MCF 10A (cell line): ENCODE measurements around the gene KCTD16. TPM values are rescaled to one million over a fixed set of nuclear protein-coding genes. Genes with fewer than 3 reads are reported as not detected.

ENCODE experiments used
- BruUV-seq: library from RNA; stranded (reverse); fragments of 400-500 nt; replicated peaks from 2 replicates; lab custom pipeline; 2021; lab: Mats Ljungman, UMichigan
- CTCF ChIA-PET: fragments of 300-600 bp; sonication (Branson Sonifier 250); formaldehyde crosslinking; extraction: SDS; loops from one replicate; lab custom pipeline; 2021; ENCODE audit warnings: antibody characterized with exemption, inconsistent platforms; lab: Yijun Ruan, JAX
- POLR2A ChIA-PET: fragments of 300-600, 350-650 bp; sonication (Branson Sonifier 250); formaldehyde crosslinking; extraction: SDS; loops from one replicate; lab custom pipeline; 2020; ENCODE audit warnings: antibody characterized with exemption, inconsistent platforms; lab: Yijun Ruan, JAX
- DNase-seq: peaks from one replicate; pipeline ENCODE4 v3.0.0-alpha.2; 2018; ENCODE audit not compliant: unreplicated experiment
- H3K27ac Mint-ChIP-seq: one replicate; pipeline ENCODE4 v1.8.0; 2022; ENCODE audit warnings: mild to moderate bottlenecking, low read depth, mixed read lengths; ENCODE audit not compliant: unreplicated experiment
- H3K27me3 Mint-ChIP-seq: one replicate; pipeline ENCODE4 v1.8.0; 2022; ENCODE audit warnings: mixed read lengths; ENCODE audit not compliant: insufficient read depth, unreplicated experiment
- H3K36me3 Mint-ChIP-seq: one replicate; pipeline ENCODE4 v1.8.0; 2022; ENCODE audit warnings: mild to moderate bottlenecking, moderate library complexity, mixed read lengths; ENCODE audit not compliant: insufficient read depth, unreplicated experiment
- H3K4me1 Mint-ChIP-seq: one replicate; pipeline ENCODE4 v1.8.0; 2022; ENCODE audit warnings: mixed read lengths; ENCODE audit not compliant: insufficient read depth, unreplicated experiment
- H3K4me3 Mint-ChIP-seq: one replicate; pipeline ENCODE4 v1.8.0; 2022; ENCODE audit warnings: mild to moderate bottlenecking, moderate library complexity, mixed read lengths; ENCODE audit not compliant: unreplicated experiment
- H3K9me3 Mint-ChIP-seq: one replicate; pipeline ENCODE4 v1.8.0; 2022; ENCODE audit warnings: mixed read lengths; ENCODE audit not compliant: unreplicated experiment
- CTCF ChIP-seq: fragments of 200-600 bp; IDR thresholded peaks from one replicate; pipeline ENCODE4 v1.8.0; 2022; ENCODE audit warnings: antibody characterized with exemption, mild to moderate bottlenecking; ENCODE audit not compliant: unreplicated experiment
- intact Hi-C: fragments of 100-400 bp; cut with micrococcal nuclease; formaldehyde crosslinking; loops from 2 replicates; pipeline ENCODE4 v1.14.1; 2022
- total RNA-seq: library from RNA; stranded (reverse); gene quantifications from 2 replicates; pipeline ENCODE4 v1.2.3, GENCODE V29; 2022

The KCTD16 gene
- total RNA-seq, 1 experiment from 2014 or later, result 0.16 TPM

- ChIA-PET CTCF (interaction anchor here (0.5 to 1.3 kb wide), 8 partner anchors 11 to 1822 kb away, joined by 3 to 4 read pairs (median 3); no protein-coding TSS in a partner anchor), POLR2A (interaction anchor here (0.7 kb wide), 2 partner anchors 23 to 743 kb away, joined by 3 to 4 read pairs; no protein-coding TSS in a partner anchor)
- DNase-seq, result no peak
- Mint-ChIP-seq H3K4me3 (no peak overlapping the region), H3K27ac (no peak overlapping the region), H3K36me3 (no peaks in the 10 kb centered on the region), H3K9me3 (no peaks in the 10 kb centered on the region), H3K27me3 (no peaks in the 10 kb centered on the region), H3K4me1 (no peaks in the 10 kb centered on the region)
- BruUV-seq, result no TSS peak
- intact Hi-C loops, result no loop called here
- TF ChIP-seq CTCF, result no peak
These were observed 56.8 kb downstream of the KCTD16 start for GRCh38 chr5:144227363-144227999.

GRCh38 chr5:144230806-144231205, 60.1 kb downstream of the KCTD16 start:
- no peaks in the 10 kb centered on the region for H3K27me3 Mint-ChIP-seq
- no peak for TF ChIP-seq CTCF
- CTCF ChIA-PET, result interaction anchor here (0.6 kb wide), 1 partner anchor 210 kb away, joined by 3 read pairs; no protein-coding TSS in a partner anchor
- H3K9me3 Mint-ChIP-seq, result no peaks in the 10 kb centered on the region
- H3K4me1 Mint-ChIP-seq, result no peaks in the 10 kb centered on the region
- no peak overlapping the region for H3K4me3 Mint-ChIP-seq
- POLR2A ChIA-PET, result no interaction called here
- no TSS peak for BruUV-seq
- intact Hi-C loops, result no loop called here
- no peak for DNase-seq
- H3K36me3 Mint-ChIP-seq, result no peaks in the 10 kb centered on the region
- H3K27ac Mint-ChIP-seq, result no peak overlapping the region

GRCh38 chr5:144232285-144232684, 61.6 kb downstream of the KCTD16 start:
- no peak overlapping the region for H3K27ac Mint-ChIP-seq
- H3K4me3 Mint-ChIP-seq, result no peak overlapping the region
- no TSS peak for BruUV-seq
- H3K4me1 Mint-ChIP-seq, result no peaks in the 10 kb centered on the region
- intact Hi-C loops, result no loop called here
- POLR2A ChIA-PET, result no interaction called here
- DNase-seq, result no peak
- H3K27me3 Mint-ChIP-seq, result no peaks in the 10 kb centered on the region
- no peaks in the 10 kb centered on the region for H3K36me3 Mint-ChIP-seq
- TF ChIP-seq CTCF, result no peak
- CTCF ChIA-PET, result no interaction called here
- no peaks in the 10 kb centered on the region for H3K9me3 Mint-ChIP-seq

- CTCF ChIA-PET, result interaction anchor here (0.5 kb wide), 1 partner anchor 1087 kb away, joined by 3 read pairs; no protein-coding TSS in a partner anchor
- Mint-ChIP-seq H3K9me3 (no peaks in the 10 kb centered on the region), H3K27ac (no peak overlapping the region), H3K36me3 (no peaks in the 10 kb centered on the region), H3K27me3 (no peaks in the 10 kb centered on the region), H3K4me3 (no peak overlapping the region), H3K4me1 (peaks cover 6% of the 10 kb centered on the region)
- no TSS peak for BruUV-seq
- TF ChIP-seq CTCF, result no peak
- no peak for DNase-seq
- POLR2A ChIA-PET, result no interaction called here
- intact Hi-C loops, result no loop called here
These were observed 65.8 kb downstream of the KCTD16 start for GRCh38 chr5:144236499-144236898.
